ENCODE data around the gene JMJD6. TPM values are rescaled to one million over a fixed set of nuclear protein-coding genes. Genes with fewer than 3 reads are reported as not detected.
"Not testable (repeated sequence)": the region's sequence is repeated elsewhere in the genome, so short reads cannot be mapped to it uniquely, and the experiment has no call there.

JMJD6 gene
- total RNA-seq, 1 experiment from 2014 or later, result 60.0 TPM

GRCh38 chr17:76723812-76724211 lies 2.6 kb downstream of the JMJD6 start:
- no TSS peak for BruUV-seq (replicated peaks)
- Histone ChIP-seq H3K36me3 (ENCODE audit: control insufficient read depth, insufficient read depth, low read length) (peaks cover 28% of the 10 kb centered on the region), H3K27ac (ENCODE audit: low read length) (no peak overlapping the region), H3K4me1 (ENCODE audit: control insufficient read depth, insufficient read depth, low read length) (no peaks in the 10 kb centered on the region), H3K9me3 (ENCODE audit: control insufficient read depth, insufficient read depth, low read depth, low read length) (no peaks in the 10 kb centered on the region), H3K27me3 (ENCODE audit: control insufficient read depth, insufficient read depth, low read length) (no peaks in the 10 kb centered on the region), H3K4me3 (ENCODE audit: low read depth in 2 of 2, low read length in 2 of 2) (no peak overlapping the region)
- intact Hi-C loops (cut with micrococcal nuclease; ENCODE audit: unreplicated experiment), result no loop called here
- ATAC-seq (no peak), DNase-seq (ENCODE audit: low read depth, low spot score) (no peak)
- no peak for TF ChIP-seq POLR2AphosphoS5 (IDR thresholded peaks at IDR 0.05; ENCODE audit: low read depth, low read length)
- POLR2A ChIA-PET, result no interaction called here
- in situ Hi-C loops (cut with HindIII; ENCODE audit: low pct_unique_long_range_greater_than_20kb, low sequenced_read_pairs), result no loop called here
- CTCF ChIA-PET, result no interaction called here

GRCh38 chr17:76722977-76723376 lies 3.4 kb downstream of the JMJD6 start:
- not testable (repeated sequence) for BruUV-seq (replicated peaks)

GRCh38 chr17:76722279-76722678 lies 4.1 kb downstream of the JMJD6 start:
- Histone ChIP-seq H3K36me3 (ENCODE audit: control insufficient read depth, insufficient read depth, low read length) (peaks cover 33% of the 10 kb centered on the region), H3K9me3 (ENCODE audit: control insufficient read depth, insufficient read depth, low read depth, low read length) (no peaks in the 10 kb centered on the region), H3K27me3 (ENCODE audit: control insufficient read depth, insufficient read depth, low read length) (no peaks in the 10 kb centered on the region), H3K27ac (ENCODE audit: low read length) (no peak overlapping the region), H3K4me1 (ENCODE audit: control insufficient read depth, insufficient read depth, low read length) (no peaks in the 10 kb centered on the region), H3K4me3 (ENCODE audit: low read depth in 2 of 2, low read length in 2 of 2) (no peak overlapping the region)
- in situ Hi-C loops (cut with HindIII; ENCODE audit: low pct_unique_long_range_greater_than_20kb, low sequenced_read_pairs), result no loop called here
- ATAC-seq (no peak), DNase-seq (ENCODE audit: low read depth, low spot score) (no peak)
- intact Hi-C loops (cut with micrococcal nuclease; ENCODE audit: unreplicated experiment), result no loop called here
- BruUV-seq (replicated peaks), result no TSS peak
- no peak for TF ChIP-seq REST (IDR thresholded peaks at IDR 0.05; ENCODE audit: insufficient read depth in 1 of 2, low read depth in 2 of 2, low read length in 1 of 2)
- TF ChIP-seq CTCF (IDR thresholded peaks at IDR 0.05), result no peak
- TF ChIP-seq SIN3A (IDR thresholded peaks at IDR 0.05; ENCODE audit: borderline replicate concordance, insufficient read depth, low read depth, low read length), result no peak
- no peak for TF ChIP-seq POLR2AphosphoS5 (IDR thresholded peaks at IDR 0.05; ENCODE audit: low read depth, low read length)
- TF ChIP-seq TCF7L2 (IDR thresholded peaks at IDR 0.05; ENCODE audit: low read depth, low read length), result no peak
- POLR2A ChIA-PET, result no interaction called here
- CTCF ChIA-PET, result no interaction called here

More at GRCh38 chr17:76722977-76723376, 3.4 kb downstream of the JMJD6 start:
- CTCF ChIA-PET; H3K4me1 ChIP-seq (ENCODE audit: control insufficient read depth, insufficient read depth, low read length); H3K27ac ChIP-seq (ENCODE audit: low read length); POLR2A ChIA-PET; DNase-seq (ENCODE audit: low read depth, low spot score); intact Hi-C loops (cut with micrococcal nuclease; ENCODE audit: unreplicated experiment); ATAC-seq; H3K27me3 ChIP-seq (ENCODE audit: control insufficient read depth, insufficient read depth, low read length); in situ Hi-C loops (cut with HindIII; ENCODE audit: low pct_unique_long_range_greater_than_20kb, low sequenced_read_pairs); H3K9me3 ChIP-seq (ENCODE audit: control insufficient read depth, insufficient read depth, low read depth, low read length); H3K4me3 ChIP-seq (ENCODE audit: low read depth in 2 of 2, low read length in 2 of 2): not testable (repeated sequence)
- peaks cover 33% of the 10 kb centered on the region for H3K36me3 ChIP-seq (ENCODE audit: control insufficient read depth, insufficient read depth, low read length)
